NCI-H345 treated with DMSO at 0.1 percent for 48 hours (cell line): ENCODE measurements around the gene ASTN2.

Source experiments
- DNase-seq: peaks from one replicate; lab custom pipeline; 2025; ENCODE audit not compliant: unreplicated experiment; lab: John Stamatoyannopoulos, UW

Gene ASTN2

GRCh38 chr9:116647515-116647809, 767.4 kb downstream of the ASTN2 start:
- no peak for DNase-seq

GRCh38 chr9:116646661-116647514, 768.0 kb downstream of the ASTN2 start:
- no peak for DNase-seq

DNA sequence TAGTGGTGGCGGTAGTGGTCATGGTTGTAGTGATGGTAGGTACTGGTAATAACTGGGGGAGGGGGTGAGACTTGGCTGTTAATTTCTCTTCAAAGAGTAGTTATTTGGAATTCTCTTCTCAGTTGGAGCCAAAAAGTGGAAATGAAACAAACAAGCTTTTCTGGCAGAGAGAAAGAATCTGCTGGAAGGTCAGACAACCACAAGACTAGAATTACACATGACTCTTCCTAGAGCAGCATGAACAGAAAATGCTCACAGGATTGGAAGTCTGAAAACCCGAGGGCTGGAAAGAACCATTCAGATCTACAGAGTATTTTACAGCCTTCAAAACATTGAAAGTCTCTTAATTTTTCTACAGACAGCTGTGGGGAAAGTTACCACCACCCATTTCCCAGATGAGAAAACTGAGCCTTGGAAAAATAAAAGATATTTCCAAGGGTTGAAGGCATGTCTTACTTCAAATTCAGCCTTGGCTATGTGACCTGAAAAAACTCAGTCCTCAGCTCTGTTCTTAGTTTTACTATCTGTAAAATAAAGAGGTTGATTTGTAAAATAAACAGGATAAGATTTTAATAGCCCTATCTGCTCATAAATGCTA, 770.7 kb downstream of the ASTN2 start:
- no peak for DNase-seq

- no peak for DNase-seq
Observed at GRCh38 chr9:116643691-116644090, 771.2 kb downstream of the ASTN2 start.

- DNase-seq = no peak
Observed at GRCh38 chr9:116641292-116642059, 773.4 kb downstream of the ASTN2 start.

GRCh38 chr9:116639251-116639741, 775.6 kb downstream of the ASTN2 start:
- DNase-seq = no peak

DNA sequence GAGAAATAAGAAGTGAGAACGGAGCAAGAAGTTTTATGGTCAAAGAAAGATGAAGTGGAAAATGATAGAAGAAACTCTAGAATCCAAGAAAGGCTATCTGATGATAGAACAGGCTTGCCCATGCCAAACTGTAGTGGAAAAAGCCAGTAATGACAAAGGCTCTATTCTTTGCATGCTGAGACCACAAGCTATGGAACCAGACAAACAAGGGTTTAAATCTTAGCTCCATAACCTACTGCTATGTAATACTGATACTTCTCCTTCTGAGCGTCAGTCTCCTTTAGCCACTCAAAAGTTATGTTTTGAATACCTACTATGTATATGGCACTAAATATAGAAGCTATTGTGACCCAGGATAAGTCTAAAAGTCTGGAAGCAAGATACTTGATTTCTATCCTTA, 778.9 kb downstream of the ASTN2 start:
- DNase-seq = no peak

- DNase-seq = no peak
Observed at GRCh38 chr9:116632990-116633838, 781.6 kb downstream of the ASTN2 start.

GRCh38 chr9:116629634-116630033, 785.2 kb downstream of the ASTN2 start:
- DNase-seq = no peak

- DNase-seq = no peak
Observed at GRCh38 chr9:116628716-116629115, 786.1 kb downstream of the ASTN2 start.

DNA sequence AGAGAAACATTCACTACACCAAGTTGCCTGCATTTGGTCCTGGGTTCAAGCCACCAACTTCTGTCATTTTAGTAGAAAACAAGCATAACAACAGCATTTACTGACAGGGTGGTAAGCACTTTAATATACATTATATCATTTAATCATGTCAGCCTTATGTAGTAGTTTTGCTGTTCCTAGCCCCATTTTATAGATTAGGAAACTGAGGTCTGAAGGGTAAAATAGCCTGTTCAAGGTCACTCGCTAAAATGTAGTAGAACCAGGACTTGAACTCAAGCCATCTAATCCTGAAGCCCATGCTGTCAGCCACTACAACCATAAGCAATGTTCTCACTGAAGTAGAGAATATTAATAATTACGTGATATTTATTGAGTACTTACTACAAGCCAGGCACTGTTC, 787.4 kb downstream of the ASTN2 start:
- DNase-seq = no peak

- no peak for DNase-seq
Observed at GRCh38 chr9:116626762-116627161, 788.1 kb downstream of the ASTN2 start.

DNA sequence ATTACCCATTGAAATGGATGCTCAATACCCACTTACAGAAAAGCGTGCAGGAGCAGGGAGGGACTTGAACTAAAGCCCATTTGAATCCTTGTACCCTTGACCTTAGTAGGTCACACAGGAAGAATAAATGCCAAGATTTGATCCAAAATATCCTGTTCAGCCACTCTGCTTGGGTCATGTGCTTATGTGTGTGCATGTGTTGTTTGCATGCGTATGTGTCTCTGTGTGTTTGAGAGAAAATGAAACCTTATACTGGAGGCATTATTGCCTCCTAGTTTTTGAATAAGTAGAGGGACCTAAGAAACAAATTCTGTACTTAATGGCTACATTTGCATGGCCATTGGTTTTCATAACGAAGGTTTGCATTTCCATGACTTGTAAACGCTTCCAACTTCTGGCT, 791.1 kb downstream of the ASTN2 start:
- DNase-seq = no peak

GRCh38 chr9:116617389-116617788, 797.5 kb downstream of the ASTN2 start:
- no peak for DNase-seq

GRCh38 chr9:116616304-116616914, 798.4 kb downstream of the ASTN2 start:
- no peak for DNase-seq

DNA sequence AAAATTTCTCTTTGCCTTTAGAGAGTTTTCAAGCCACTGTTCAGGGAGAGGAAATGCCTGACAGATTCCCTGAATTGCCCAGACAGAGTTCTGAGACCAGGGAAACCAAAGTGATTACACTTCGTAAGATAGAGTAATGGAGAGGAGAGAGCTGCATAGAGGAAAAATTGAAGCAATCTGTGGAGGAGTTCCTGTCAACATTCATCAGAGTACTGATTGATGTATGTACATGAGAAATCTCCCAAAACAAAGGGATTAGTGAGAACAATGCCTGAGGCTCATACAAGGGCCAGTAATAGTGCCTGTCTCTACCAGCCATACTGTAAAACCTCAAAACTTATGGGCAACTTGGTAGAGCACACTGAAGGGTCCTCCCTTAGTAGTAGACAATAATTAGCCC, 806.8 kb downstream of the ASTN2 start:
- DNase-seq = no peak

- DNase-seq = no peak
Observed at GRCh38 chr9:116605904-116606341, 808.9 kb downstream of the ASTN2 start.

DNA sequence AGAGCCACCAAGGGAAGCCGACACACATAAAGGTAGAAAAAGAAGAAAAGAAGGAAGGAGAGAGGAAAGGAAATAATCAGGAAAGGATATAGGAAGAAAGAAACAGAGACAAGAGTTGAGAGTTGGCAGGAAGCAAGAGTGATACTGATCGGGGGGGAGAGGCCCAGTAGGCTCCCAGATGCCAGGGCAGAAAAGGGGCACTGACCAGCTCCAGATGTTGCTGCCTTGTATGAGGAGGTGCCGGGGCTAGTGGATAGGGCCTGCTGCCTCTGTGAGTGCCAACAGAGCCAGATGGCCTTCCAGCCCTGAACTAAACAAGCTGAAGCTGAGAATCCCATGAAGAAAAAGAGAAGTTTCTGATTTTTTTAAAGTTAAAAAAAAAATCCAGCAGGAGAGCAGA, 809.8 kb downstream of the ASTN2 start:
- no peak for DNase-seq

DNA sequence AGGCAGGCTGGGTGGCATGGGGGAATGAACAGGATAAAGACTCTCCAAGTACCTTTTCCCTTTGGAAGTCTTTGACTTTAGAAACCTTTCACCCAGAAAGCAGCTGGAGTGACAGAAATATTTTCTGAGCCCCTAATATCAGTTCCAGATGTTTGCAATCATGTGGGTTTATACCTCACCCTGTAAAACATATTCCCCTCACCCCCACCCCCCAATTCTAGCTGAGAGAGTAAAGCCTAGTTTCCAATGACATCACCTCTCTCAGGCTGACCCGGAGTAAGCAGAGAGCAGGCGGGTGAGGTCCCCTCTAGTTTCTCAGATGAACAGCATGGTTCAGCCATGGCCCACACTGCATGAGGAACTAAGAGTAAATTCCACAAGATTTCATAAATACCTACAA, 810.6 kb downstream of the ASTN2 start:
- no peak for DNase-seq

GRCh38 chr9:116599342-116599884, 815.4 kb downstream of the ASTN2 start:
- no peak for DNase-seq
